ENCODE results near the gene MARCO. TPM values are rescaled to one million over a fixed set of nuclear protein-coding genes. Genes with fewer than 3 reads are reported as not detected.

MARCO gene, protein sequence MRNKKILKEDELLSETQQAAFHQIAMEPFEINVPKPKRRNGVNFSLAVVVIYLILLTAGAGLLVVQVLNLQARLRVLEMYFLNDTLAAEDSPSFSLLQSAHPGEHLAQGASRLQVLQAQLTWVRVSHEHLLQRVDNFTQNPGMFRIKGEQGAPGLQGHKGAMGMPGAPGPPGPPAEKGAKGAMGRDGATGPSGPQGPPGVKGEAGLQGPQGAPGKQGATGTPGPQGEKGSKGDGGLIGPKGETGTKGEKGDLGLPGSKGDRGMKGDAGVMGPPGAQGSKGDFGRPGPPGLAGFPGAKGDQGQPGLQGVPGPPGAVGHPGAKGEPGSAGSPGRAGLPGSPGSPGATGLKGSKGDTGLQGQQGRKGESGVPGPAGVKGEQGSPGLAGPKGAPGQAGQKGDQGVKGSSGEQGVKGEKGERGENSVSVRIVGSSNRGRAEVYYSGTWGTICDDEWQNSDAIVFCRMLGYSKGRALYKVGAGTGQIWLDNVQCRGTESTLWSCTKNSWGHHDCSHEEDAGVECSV
- total RNA-seq (2012; rRNA removed) = 0.22 TPM in 1 of 2 replicates, not detected in the other

DNA sequence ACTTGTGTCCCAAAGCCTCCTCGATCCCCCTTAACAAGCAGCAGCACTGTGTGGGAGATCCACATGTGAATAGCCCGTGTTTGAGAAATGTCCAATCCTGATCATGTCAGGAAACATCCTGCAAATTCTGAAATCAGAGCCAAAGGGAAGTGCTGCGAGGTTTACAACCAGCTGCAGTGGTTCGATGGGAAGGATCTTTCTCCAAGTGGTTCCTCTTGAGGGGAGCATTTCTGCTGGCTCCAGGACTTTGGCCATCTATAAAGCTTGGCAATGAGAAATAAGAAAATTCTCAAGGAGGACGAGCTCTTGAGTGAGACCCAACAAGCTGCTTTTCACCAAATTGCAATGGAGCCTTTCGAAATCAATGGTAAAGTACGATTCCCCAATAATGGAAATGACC, at the start of gene MARCO:
TSS of gene MARCO (plus strand) at position 164 of the 400 bp plus-strand sequence. CDS start at position 271, 107 bp downstream.
- Histone ChIP-seq H3K9me3 (replicated peaks; ENCODE audit: low read length) (no peaks in the 10 kb centered on the region), H3K9ac (ENCODE audit: low read depth, low read length) (no peak within 1 kb of the TSS), H3K27me3 (ENCODE audit: control insufficient read depth, insufficient read depth, low read length) (no peaks in the 10 kb centered on the region), H3K4me2 (ENCODE audit: low read length) (no peak within 1 kb of the TSS), H3K36me3 (ENCODE audit: insufficient read depth, low read length) (no peaks in the 10 kb centered on the region), H3K4me1 (ENCODE audit: control insufficient read depth, insufficient read depth, low read length) (no peaks in the 10 kb centered on the region), H3K4me3 (ENCODE audit: low read length) (no peak within 1 kb of the TSS)

DNA sequence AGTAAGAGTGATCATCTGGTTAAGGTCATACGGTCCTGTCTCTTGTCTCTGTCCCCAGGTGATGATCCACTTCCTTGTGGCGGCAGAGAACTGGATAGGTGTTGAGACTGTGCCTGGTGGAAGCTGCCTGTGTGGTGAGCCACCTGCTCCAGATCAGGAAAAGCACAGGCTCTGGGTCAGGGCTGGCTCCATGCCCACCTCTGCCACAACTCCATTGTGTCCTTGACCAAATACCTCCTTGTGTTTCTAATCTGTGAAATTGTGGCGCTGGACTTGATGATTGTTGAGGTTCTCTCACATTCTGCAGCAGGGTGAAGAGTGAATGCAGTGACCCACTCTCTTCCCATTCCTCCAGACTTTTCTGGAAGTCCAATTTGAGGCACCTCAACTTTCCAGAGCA, 48.9 kb upstream of the MARCO start:
- no peaks in the 10 kb centered on the region for H3K27me3 ChIP-seq (ENCODE audit: control insufficient read depth, insufficient read depth, low read length)
- H3K9me3 ChIP-seq (replicated peaks; ENCODE audit: low read length) = no peaks in the 10 kb centered on the region
- H3K4me1 ChIP-seq (ENCODE audit: control insufficient read depth, insufficient read depth, low read length) = no peaks in the 10 kb centered on the region
- no peak overlapping the region for H3K4me3 ChIP-seq (ENCODE audit: low read length)
- H3K36me3 ChIP-seq (ENCODE audit: insufficient read depth, low read length) = no peaks in the 10 kb centered on the region
- H3K4me2 ChIP-seq (ENCODE audit: low read length) = no peak overlapping the region
- no peak overlapping the region for H3K9ac ChIP-seq (ENCODE audit: low read depth, low read length)

DNA sequence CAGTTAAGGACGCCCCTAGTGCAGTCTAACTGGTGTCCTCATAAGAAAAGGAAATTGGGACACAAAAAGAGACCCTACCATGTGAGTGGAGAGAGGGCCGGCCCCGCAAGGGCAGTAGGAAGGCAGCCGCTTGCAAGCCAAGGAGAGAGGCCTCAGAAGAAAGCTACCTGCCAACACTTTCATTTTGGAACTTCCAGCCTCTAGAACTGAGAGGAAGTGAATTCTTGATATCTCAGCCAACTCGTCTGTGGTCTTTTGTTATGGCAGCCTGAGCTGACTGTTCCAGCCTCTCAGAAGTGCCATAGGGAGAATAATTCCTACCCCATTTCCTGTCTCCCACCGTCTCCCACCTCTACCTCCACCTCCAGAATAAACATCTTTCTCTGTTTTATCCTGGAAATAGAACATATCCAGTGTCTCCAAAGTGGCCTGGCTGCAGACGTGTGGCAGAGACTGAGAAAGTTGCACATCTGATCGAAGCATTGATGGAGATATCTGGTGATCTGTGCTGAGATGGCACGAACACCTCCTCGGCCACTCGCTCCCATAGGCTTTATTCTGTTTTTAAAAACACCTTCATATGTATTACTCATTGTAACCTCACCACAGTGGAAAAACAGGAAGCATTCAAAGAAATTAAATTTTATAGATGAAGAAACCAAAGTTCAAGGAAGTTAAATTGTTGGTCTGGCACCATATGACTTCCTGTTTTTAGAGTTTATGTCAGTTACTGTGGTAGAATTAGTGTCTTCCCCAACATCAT, 39.5 kb upstream of the MARCO start:
- H3K36me3 ChIP-seq (ENCODE audit: insufficient read depth, low read length) = no peaks in the 10 kb centered on the region

DNA sequence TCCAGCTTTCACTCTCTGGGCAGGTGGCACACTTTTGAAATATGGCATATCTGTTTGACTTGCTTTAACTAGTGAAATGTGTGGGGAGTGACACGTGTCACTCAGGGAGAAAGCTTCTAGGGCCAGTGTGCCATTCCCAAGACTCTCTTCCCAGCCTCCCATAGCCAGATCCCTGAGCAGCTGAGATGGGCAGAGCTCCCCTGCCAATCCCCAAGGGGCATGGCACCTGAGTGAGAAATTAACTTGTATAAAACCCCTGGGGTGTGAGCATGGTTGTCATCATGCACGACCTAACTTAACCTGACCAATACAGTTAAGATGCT, 39.0 kb upstream of the MARCO start:
- Histone ChIP-seq H3K9me3 (replicated peaks; ENCODE audit: low read length) (no peaks in the 10 kb centered on the region), H3K4me3 (ENCODE audit: low read length) (no peak overlapping the region)

More for the DNA sequence above, 39.5 kb upstream of the MARCO start:
- Histone ChIP-seq H3K9me3 (replicated peaks; ENCODE audit: low read length) (no peaks in the 10 kb centered on the region), H3K4me1 (ENCODE audit: control insufficient read depth, insufficient read depth, low read length) (no peaks in the 10 kb centered on the region), H3K4me2 (ENCODE audit: low read length) (no peak overlapping the region), H3K4me3 (ENCODE audit: low read length) (no peak overlapping the region), H3K9ac (ENCODE audit: low read depth, low read length) (no peak overlapping the region), H3K27me3 (ENCODE audit: control insufficient read depth, insufficient read depth, low read length) (peaks cover 4% of the 10 kb centered on the region)

DNA sequence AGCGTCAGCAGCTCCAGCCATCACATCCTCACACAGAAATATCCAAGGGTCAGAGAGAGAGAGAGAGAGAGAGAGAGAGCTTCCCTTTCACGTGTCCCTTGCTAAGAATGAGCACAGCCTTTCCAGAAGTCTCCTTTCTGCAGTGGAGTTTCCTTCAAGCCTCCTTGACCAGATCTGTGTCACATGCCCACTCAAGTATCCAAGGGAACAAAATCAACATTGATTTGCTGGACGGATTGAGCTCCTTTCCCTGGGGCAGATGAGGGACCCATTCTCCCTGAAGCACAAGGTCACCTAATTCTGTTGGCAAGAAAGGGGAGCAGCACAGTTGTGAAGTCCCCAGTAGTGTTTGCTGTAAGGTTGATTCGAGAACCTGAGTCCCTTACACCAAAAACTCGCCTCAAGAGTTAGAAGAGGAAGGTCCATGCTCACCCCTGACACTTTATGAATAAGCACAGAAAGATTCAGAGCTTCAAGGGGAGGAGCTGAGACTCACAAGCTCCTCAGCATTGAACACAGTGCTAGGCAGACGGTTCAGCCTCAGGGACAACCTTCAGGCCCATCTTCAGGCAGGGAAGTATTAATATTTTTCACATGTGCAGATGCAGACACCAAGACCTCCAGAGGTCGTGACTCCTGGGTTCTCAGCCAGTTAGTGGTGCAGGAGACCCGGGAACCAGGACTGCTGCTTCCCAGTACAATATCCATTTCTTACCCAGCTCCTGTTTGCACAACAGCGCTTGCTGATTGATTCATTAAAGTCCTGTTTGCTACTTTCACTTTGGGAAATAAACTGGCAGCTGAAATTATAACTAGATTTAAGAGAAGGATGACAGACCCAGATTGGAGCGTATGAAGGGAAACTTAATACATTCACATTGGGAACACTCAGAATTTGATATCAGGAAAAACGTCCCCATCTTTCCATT, 38.2 kb upstream of the MARCO start:
- Histone ChIP-seq H3K4me3 (ENCODE audit: low read length) (no peak overlapping the region), H3K9me3 (replicated peaks; ENCODE audit: low read length) (no peaks in the 10 kb centered on the region), H3K36me3 (ENCODE audit: insufficient read depth, low read length) (no peaks in the 10 kb centered on the region), H3K4me2 (ENCODE audit: low read length) (no peak overlapping the region), H3K9ac (ENCODE audit: low read depth, low read length) (no peak overlapping the region), H3K27me3 (ENCODE audit: control insufficient read depth, insufficient read depth, low read length) (peaks cover 4% of the 10 kb centered on the region), H3K4me1 (ENCODE audit: control insufficient read depth, insufficient read depth, low read length) (no peaks in the 10 kb centered on the region)

More for the DNA sequence above, 39.0 kb upstream of the MARCO start:
- no peak overlapping the region for H3K9ac ChIP-seq (ENCODE audit: low read depth, low read length)
- H3K4me1 ChIP-seq (ENCODE audit: control insufficient read depth, insufficient read depth, low read length) = no peaks in the 10 kb centered on the region
- H3K36me3 ChIP-seq (ENCODE audit: insufficient read depth, low read length) = no peaks in the 10 kb centered on the region
- H3K4me2 ChIP-seq (ENCODE audit: low read length) = no peak overlapping the region
- peaks cover 4% of the 10 kb centered on the region for H3K27me3 ChIP-seq (ENCODE audit: control insufficient read depth, insufficient read depth, low read length)

DNA sequence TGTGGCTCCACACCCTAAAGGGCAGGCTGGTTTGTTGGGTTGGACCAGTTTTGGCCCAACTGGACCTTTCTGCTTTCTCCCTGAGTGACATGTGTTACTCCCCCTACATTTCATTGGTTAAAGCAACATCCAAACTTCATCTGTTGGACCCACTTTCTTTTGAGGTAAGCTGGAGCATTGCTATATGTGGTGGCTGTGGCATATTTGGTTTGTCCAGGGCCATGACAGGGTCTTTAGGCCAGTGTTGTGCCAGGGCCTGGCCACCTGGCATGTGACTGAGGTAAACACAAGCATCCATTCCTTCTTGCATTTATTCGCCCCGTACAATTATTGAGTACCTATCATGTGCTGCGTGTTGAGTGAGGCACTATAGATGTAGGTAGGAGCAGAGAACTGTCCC, 36.8 kb upstream of the MARCO start:
- H3K4me1 ChIP-seq (ENCODE audit: control insufficient read depth, insufficient read depth, low read length) = no peaks in the 10 kb centered on the region
- no peaks in the 10 kb centered on the region for H3K9me3 ChIP-seq (replicated peaks; ENCODE audit: low read length)

DNA sequence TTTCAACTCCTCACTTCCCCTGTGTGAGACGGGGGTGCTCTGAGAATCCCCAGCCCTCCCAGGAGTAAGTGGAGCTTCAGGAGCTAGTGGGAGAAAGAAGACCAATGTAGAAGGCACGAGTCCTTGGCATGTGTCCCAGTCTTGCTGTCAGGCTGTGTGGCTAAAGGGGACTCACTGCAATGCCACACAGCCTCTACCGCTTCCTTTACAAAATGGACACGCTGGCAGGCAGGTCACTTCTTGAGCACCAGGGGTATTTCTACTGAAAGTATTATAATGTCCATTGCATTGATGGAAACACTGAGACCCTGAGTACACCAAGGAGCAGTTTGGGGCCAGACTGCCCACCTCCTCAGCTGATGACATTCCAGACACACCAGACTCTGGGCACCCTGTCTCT, 35.8 kb upstream of the MARCO start:
- Histone ChIP-seq H3K27me3 (ENCODE audit: control insufficient read depth, insufficient read depth, low read length) (peaks cover 9% of the 10 kb centered on the region), H3K36me3 (ENCODE audit: insufficient read depth, low read length) (no peaks in the 10 kb centered on the region), H3K9ac (ENCODE audit: low read depth, low read length) (no peak overlapping the region), H3K4me3 (ENCODE audit: low read length) (no peak overlapping the region), H3K4me1 (ENCODE audit: control insufficient read depth, insufficient read depth, low read length) (no peaks in the 10 kb centered on the region), H3K4me2 (ENCODE audit: low read length) (no peak overlapping the region), H3K9me3 (replicated peaks; ENCODE audit: low read length) (no peaks in the 10 kb centered on the region)

More for the DNA sequence above, 36.8 kb upstream of the MARCO start:
- Histone ChIP-seq H3K4me3 (ENCODE audit: low read length) (no peak overlapping the region), H3K36me3 (ENCODE audit: insufficient read depth, low read length) (no peaks in the 10 kb centered on the region), H3K27me3 (ENCODE audit: control insufficient read depth, insufficient read depth, low read length) (peaks cover 5% of the 10 kb centered on the region), H3K9ac (ENCODE audit: low read depth, low read length) (no peak overlapping the region), H3K4me2 (ENCODE audit: low read length) (no peak overlapping the region)

DNA sequence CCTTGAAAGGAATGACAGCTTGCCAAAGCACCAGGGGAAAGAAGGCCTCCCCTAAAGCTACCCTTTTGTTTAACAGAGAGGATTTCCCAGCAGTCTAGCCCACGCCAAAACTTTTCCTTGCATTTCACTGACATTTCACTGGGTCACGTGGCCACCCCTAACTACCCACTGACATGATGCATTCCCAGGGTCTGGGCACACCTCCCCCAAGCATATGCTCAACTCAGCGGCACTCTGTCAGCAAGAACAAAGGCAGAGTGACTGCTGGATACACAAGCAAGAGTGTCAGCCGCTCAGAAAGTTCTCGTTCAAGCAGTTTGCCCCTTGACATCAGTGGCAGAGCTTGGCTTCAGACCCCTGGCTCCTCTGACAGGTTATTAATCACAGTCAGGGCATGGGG, 34.2 kb upstream of the MARCO start:
- Histone ChIP-seq H3K4me2 (ENCODE audit: low read length) (no peak overlapping the region), H3K9ac (ENCODE audit: low read depth, low read length) (no peak overlapping the region), H3K4me3 (ENCODE audit: low read length) (no peak overlapping the region), H3K4me1 (ENCODE audit: control insufficient read depth, insufficient read depth, low read length) (no peaks in the 10 kb centered on the region), H3K36me3 (ENCODE audit: insufficient read depth, low read length) (no peaks in the 10 kb centered on the region), H3K9me3 (replicated peaks; ENCODE audit: low read length) (no peaks in the 10 kb centered on the region), H3K27me3 (ENCODE audit: control insufficient read depth, insufficient read depth, low read length) (peaks cover 13% of the 10 kb centered on the region)

DNA sequence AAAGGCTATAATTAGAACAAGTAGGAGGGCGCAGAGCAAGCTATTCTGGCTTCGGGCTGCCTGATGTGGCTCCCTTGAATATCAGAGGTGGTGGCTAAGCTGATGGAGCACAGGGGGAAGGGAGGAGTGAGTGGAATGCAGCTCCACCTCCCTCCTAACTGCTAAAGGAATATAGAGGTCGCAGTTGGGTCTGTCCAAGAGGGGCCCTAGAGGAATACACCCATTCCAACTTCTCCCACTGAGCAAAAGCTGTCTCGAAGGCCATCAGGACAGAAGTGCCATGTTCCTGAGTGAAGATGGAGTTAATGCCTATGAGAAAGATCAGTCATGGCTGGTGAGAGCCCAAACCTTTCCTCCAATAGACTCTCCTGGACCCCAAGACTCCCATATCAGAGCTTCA, 32.8 kb upstream of the MARCO start:
- Histone ChIP-seq H3K27me3 (ENCODE audit: control insufficient read depth, insufficient read depth, low read length) (peaks cover 12% of the 10 kb centered on the region), H3K4me2 (ENCODE audit: low read length) (no peak overlapping the region), H3K4me1 (ENCODE audit: control insufficient read depth, insufficient read depth, low read length) (no peaks in the 10 kb centered on the region), H3K36me3 (ENCODE audit: insufficient read depth, low read length) (no peaks in the 10 kb centered on the region), H3K9me3 (replicated peaks; ENCODE audit: low read length) (no peaks in the 10 kb centered on the region), H3K9ac (ENCODE audit: low read depth, low read length) (no peak overlapping the region), H3K4me3 (ENCODE audit: low read length) (no peak overlapping the region)

DNA sequence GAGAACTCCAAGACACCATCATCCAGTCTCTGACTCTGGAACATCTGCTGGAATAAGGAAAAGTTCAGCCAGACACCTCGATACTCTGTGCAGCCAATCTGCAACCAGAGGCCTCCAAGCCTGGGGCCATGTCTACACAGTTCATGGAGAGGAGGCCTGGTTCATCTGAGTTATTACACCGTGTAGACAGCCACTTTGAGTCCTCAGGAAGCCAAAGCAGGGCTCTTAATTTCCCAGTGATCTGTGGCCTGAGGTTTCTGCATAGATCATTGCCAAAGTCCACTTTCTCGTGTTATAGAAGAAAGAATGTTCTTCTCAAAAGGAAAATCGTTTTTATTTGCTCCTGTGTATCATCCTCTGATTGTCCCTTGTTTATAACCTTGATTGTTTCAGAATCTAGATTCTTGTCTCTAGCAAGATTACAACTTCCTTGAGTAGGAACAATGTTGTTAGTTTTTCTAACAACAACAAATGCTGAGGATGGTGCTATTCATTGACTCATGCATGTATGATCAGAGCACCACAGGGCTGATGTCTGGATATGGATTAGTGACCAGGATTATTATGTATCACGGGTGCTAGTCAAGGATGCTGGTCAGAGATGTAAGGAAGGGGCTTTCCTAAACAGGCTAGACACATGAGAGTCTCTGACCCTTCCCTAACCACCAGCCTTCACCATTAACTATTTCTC, 30.7 kb upstream of the MARCO start:
- Histone ChIP-seq H3K9ac (ENCODE audit: low read depth, low read length) (no peak overlapping the region), H3K36me3 (ENCODE audit: insufficient read depth, low read length) (no peaks in the 10 kb centered on the region), H3K9me3 (replicated peaks; ENCODE audit: low read length) (no peaks in the 10 kb centered on the region), H3K4me2 (ENCODE audit: low read length) (no peak overlapping the region), H3K4me3 (ENCODE audit: low read length) (no peak overlapping the region), H3K27me3 (ENCODE audit: control insufficient read depth, insufficient read depth, low read length) (peaks cover 12% of the 10 kb centered on the region), H3K4me1 (ENCODE audit: control insufficient read depth, insufficient read depth, low read length) (no peaks in the 10 kb centered on the region)

Measured in skeletal muscle satellite cell (primary cell).